ENCODE data around the gene COX6A2.

The COX6A2 gene

DNA sequence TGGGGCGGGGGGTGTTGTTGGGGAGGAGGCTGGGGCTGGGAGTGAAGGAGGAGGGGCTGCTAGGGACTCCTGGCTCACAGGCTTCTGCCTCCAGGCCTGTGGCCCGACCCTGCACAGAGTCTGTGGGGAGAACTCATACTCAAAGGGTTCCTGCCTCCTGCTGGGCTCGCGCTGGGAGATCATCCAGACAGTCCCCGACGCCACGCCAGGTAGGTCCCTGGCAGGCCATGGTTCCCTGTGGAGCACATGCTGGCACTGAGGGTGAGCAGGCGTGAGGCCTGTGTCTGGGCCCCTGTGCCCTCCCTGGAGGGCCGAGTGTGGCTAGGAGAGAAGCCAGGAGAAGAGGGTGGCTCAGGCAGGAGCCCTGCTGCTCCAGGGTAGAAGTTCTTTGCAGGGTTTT, 30.5 kb downstream of the COX6A2 start:
- Mint-ChIP-seq H3K4me3 (no peak overlapping the region), H3K27ac (no peak overlapping the region)

DNA sequence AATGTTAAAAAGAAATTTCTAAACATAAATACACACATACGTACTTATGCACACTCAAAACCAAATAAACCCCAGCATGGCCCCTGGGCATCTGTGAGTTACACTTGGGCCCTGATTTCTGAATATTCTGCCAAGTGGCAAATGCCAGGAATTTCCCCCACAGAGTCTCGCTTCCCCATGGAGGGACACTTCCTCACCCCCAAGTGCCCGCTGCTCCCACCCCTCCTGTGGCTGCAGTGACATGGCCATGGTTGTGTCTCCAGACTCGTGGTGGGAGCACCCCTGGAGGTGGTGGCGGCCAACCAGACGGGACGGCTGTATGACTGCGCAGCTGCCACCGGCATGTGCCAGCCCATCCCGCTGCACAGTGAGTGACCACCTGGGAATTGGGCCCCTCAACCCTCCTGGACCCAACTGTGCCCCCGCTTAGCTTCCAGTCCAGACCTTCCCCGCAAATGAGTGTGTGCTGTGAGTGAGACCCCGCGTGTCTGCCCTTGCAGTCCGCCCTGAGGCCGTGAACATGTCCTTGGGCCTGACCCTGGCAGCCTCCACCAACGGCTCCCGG, 31.0 kb downstream of the COX6A2 start:
- no peaks in the 10 kb centered on the region for H3K27me3 Mint-ChIP-seq (ENCODE audit: low read depth)
- H3K4me3 Mint-ChIP-seq: no peak overlapping the region
- H3K27ac Mint-ChIP-seq: no peak overlapping the region
- peaks cover 13% of the 10 kb centered on the region for H3K36me3 Mint-ChIP-seq (ENCODE audit: low read depth)
- H3K9me3 Mint-ChIP-seq: peaks cover 17% of the 10 kb centered on the region
- DNase-seq (ENCODE audit: low spot score): no peak
- H3K4me1 Mint-ChIP-seq (ENCODE audit: low read depth): peaks cover 16% of the 10 kb centered on the region

More for the DNA sequence above, 30.5 kb downstream of the COX6A2 start:
- Mint-ChIP-seq H3K36me3 (ENCODE audit: low read depth) (peaks cover 13% of the 10 kb centered on the region), H3K27me3 (ENCODE audit: low read depth) (no peaks in the 10 kb centered on the region), H3K9me3 (peaks cover 17% of the 10 kb centered on the region), H3K4me1 (ENCODE audit: low read depth) (peaks cover 19% of the 10 kb centered on the region)
- no peak for DNase-seq (ENCODE audit: low spot score)

DNA sequence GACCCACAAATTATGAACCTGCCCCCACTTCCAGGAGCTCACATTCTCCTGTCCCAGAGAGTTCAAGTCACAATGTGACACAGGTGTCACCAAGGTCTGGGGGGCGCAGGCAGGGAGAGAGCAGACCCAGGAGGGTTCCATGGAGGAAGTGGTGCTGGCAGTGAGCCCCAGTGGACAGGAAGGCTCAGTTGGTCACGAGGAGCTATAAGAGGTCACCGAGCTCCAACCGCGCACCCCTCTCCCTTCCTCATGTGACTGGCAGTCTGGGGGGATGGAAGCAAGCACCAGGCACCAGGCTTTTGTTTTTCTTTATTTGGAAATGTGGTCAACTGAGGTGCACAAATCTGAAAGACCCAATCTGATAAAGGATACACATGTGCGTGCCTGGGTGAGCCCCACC, 32.5 kb downstream of the COX6A2 start:
- Mint-ChIP-seq H3K27ac (no peak overlapping the region), H3K4me3 (no peak overlapping the region), H3K4me1 (ENCODE audit: low read depth) (peaks cover 9% of the 10 kb centered on the region), H3K36me3 (ENCODE audit: low read depth) (peaks cover 13% of the 10 kb centered on the region), H3K27me3 (ENCODE audit: low read depth) (no peaks in the 10 kb centered on the region), H3K9me3 (peaks cover 17% of the 10 kb centered on the region)
- DNase-seq (ENCODE audit: low spot score): no peak

DNA sequence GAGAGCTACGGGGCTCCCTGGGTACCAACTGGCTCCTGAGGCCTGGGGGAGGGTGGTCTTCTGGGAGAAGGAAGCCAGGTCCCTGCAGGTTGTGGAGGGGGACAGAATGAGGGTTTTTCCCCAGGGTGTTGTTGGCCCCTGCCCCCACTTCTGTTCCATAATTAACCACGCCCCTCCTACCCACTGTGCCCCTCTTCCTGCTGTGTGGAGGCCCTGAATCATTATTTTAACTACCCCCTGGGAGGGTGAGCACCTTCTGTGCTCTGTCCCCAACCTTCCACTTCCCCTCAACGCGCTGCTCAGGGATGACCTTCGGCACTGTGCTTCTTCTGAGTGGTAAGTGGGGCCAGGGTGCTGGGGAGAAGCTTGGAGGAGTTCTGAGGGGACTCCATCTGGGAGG, 35.1 kb downstream of the COX6A2 start, which contains the start of gene ITGAD:
Gene ITGAD (plus strand): TSS at position 280 of the 400 bp plus-strand sequence. CDS start 26 bp downstream, at position 306.
- Mint-ChIP-seq H3K36me3 (ENCODE audit: low read depth) (no peaks in the 10 kb centered on the region), H3K27me3 (ENCODE audit: low read depth) (no peaks in the 10 kb centered on the region), H3K4me1 (ENCODE audit: low read depth) (peaks cover 6% of the 10 kb centered on the region), H3K27ac (no peak within 1 kb of the TSS), H3K9me3 (no peaks in the 10 kb centered on the region), H3K4me3 (no peak within 1 kb of the TSS)
- no peak for DNase-seq (ENCODE audit: low spot score)

DNA sequence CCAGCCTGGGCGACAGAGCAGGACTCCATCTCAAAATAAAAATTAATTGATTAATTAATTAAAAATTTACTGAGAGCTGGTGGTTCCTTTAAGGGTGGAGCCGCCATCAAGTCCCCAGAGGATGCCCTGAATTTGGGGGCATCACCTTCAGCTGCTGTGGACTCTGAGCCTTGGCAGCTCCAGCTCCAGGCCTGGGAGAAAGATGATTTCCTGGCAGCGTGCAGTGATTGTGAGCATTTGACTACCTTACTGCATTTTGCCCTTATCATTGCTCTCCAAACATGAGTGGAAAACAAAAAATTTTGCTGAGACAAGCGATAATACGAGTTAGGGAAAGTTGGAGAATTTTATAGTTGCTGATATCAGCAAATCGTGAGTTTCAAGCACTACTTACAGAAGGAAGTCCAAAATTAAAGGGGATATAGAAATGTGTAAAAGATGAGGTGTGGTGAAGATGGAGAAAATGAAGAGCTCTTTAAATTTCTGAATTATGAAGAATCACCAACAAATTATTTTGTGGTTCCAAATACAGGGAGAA, 37.6 kb downstream of the COX6A2 start:
- H3K9me3 Mint-ChIP-seq: no peaks in the 10 kb centered on the region
- H3K4me1 Mint-ChIP-seq (ENCODE audit: low read depth): peaks cover 14% of the 10 kb centered on the region

DNA sequence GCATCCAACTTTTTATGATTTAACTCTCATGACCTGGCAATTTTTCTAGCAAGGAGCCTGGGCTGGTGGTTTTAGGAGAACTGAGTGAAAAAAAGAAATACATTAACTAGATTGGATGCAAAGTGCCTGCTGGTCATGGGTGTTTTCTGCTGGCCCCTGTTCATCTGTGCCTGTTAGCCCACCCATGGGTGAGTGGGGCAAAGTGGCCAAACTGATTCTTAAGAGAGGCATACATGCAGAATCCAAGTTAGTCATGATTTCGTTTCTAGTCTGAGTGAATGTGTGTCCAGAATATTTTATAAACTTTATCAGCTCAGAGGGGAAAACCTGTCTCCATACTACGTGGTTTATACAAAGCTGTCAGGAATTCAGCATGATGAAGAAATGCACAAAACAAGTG, 39.6 kb downstream of the COX6A2 start:
- no peaks in the 10 kb centered on the region for H3K27me3 Mint-ChIP-seq (ENCODE audit: low read depth)
- peaks cover 16% of the 10 kb centered on the region for H3K4me1 Mint-ChIP-seq (ENCODE audit: low read depth)
- H3K4me3 Mint-ChIP-seq: no peak overlapping the region
- H3K27ac Mint-ChIP-seq: no peak overlapping the region
- H3K9me3 Mint-ChIP-seq: no peaks in the 10 kb centered on the region
- H3K36me3 Mint-ChIP-seq (ENCODE audit: low read depth): no peaks in the 10 kb centered on the region
- no peak for DNase-seq (ENCODE audit: low spot score)

More for the DNA sequence above, 37.6 kb downstream of the COX6A2 start:
- no peak for DNase-seq (ENCODE audit: low spot score)
- Mint-ChIP-seq H3K27ac (no peak overlapping the region), H3K27me3 (ENCODE audit: low read depth) (no peaks in the 10 kb centered on the region), H3K4me3 (no peak overlapping the region), H3K36me3 (ENCODE audit: low read depth) (no peaks in the 10 kb centered on the region)

DNA sequence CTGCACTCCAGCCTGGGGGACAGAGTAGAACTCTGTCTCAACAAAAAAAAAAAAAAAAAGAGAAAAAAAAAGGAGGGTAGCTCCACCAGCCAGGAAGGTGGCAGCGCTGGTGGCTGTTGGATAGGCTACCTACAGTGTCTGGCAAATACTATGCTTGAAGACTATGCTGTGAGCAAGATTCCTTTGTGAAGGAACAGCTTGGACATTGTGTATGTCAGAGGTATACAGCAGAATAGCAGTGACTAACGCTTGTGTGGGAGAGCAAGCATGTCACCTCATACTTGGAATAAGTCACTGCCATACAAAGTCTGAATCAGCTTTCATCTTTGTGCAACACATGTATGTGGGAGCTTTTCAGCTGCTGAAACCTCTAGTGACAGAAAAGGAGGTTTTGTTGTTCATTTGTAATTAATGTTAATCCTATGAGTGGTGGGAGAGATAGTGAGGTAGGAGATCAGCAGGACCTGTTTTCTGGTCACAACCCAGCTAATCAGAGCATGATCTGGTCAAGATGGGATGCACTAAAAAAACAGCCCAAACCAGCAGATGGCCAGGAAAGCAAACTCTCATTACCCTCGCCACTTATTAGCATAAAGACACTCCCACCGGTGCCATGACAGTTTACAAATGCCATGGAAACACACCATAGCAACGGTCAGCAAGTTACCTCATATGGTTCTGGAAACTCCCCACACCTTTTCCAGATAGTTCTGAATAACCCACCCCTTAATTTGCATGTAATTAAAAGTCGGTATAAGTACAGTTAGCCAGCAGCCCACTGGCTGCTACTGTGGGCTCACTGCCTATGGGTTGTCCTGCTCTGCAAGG, 41.8 kb downstream of the COX6A2 start:
- H3K4me3 Mint-ChIP-seq: no peak overlapping the region
- no peak overlapping the region for H3K27ac Mint-ChIP-seq
- peaks cover 4% of the 10 kb centered on the region for H3K36me3 Mint-ChIP-seq (ENCODE audit: low read depth)
- peaks cover 16% of the 10 kb centered on the region for H3K4me1 Mint-ChIP-seq (ENCODE audit: low read depth)
- H3K9me3 Mint-ChIP-seq: no peaks in the 10 kb centered on the region
- peak; percentile 62 for DNase-seq (ENCODE audit: low spot score)
- H3K27me3 Mint-ChIP-seq (ENCODE audit: low read depth): no peaks in the 10 kb centered on the region

DNA sequence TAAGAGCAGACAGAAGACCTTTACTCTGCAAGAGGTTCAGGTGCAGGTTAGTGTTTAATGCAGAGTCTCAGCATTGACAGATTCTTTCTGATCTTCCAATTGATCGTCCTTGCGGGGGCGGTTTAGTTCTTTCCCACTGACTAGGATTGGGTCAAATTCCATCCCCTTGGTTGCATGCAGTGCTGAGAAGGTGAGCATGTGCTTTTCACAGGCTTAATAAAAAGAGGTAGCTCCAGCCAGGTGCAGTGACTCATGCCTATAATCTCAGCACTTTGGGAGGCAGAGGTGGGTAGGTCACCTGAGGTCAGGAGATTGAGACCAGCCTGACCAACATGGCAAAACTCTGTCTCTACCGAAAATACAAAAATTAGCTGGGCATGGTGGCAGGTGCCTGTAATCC, 42.5 kb downstream of the COX6A2 start:
- no peak for DNase-seq (ENCODE audit: low spot score)
- no peaks in the 10 kb centered on the region for H3K9me3 Mint-ChIP-seq
- no peaks in the 10 kb centered on the region for H3K27me3 Mint-ChIP-seq (ENCODE audit: low read depth)
- no peak overlapping the region for H3K4me3 Mint-ChIP-seq
- H3K36me3 Mint-ChIP-seq (ENCODE audit: low read depth): peaks cover 4% of the 10 kb centered on the region
- H3K4me1 Mint-ChIP-seq (ENCODE audit: low read depth): peaks cover 16% of the 10 kb centered on the region
- no peak overlapping the region for H3K27ac Mint-ChIP-seq

DNA sequence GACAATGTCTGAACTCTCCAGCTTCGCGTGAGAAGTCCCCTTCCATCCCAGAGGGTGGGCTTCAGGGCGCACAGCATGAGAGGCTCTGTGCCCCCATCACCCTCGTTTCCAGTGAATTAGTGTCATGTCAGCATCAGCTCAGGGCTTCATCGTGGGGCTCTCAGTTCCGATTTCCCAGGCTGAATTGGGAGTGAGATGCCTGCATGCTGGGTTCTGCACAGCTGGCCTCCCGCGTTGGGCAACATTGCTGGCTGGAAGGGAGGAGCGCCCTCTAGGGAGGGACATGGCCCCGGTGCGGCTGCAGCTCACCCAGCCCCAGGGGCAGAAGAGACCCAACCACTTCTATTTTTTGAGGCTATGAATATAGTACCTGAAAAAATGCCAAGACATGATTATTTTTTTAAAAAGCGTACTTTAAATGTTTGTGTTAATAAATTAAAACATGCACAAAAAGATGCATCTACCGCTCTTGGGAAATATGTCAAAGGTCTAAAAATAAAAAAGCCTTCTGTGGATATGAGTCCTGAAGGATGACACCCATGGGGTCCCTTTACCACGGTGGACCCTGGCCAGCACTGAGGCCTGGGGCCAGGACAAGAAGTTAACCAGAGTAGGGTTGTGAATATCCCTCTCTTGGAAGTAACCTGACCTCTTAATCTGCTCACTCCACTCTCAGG, 45.5 kb downstream of the COX6A2 start:
- DNase-seq (ENCODE audit: low spot score): peak; percentile 57
- Mint-ChIP-seq H3K4me1 (ENCODE audit: low read depth) (peaks cover 14% of the 10 kb centered on the region), H3K36me3 (ENCODE audit: low read depth) (peaks cover 8% of the 10 kb centered on the region), H3K9me3 (no peaks in the 10 kb centered on the region), H3K27ac (no peak overlapping the region), H3K27me3 (ENCODE audit: low read depth) (no peaks in the 10 kb centered on the region), H3K4me3 (no peak overlapping the region)

DNA sequence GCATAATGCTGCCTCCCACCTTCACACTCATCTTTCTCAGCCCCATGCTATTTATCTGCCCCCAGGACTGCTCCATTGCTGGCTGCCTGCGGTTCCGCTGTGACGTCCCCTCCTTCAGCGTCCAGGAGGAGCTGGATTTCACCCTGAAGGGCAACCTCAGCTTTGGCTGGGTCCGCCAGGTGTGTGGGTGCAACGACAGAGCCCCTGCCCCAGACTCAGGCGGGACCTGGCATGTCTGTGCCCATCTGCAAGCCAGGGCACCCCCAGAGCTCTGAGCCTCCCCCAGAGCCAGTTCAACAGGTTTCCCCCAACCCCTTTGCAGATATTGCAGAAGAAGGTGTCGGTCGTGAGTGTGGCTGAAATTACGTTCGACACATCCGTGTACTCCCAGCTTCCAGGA, 48.0 kb downstream of the COX6A2 start:
- Mint-ChIP-seq H3K4me1 (ENCODE audit: low read depth) (peaks cover 2% of the 10 kb centered on the region), H3K9me3 (peaks cover 2% of the 10 kb centered on the region), H3K36me3 (ENCODE audit: low read depth) (peaks cover 16% of the 10 kb centered on the region), H3K27ac (peak overlapping the region; percentile 31), H3K27me3 (ENCODE audit: low read depth) (no peaks in the 10 kb centered on the region), H3K4me3 (no peak overlapping the region)
- no peak for DNase-seq (ENCODE audit: low spot score)

All from T-helper 2 cell treated with Interferon-gamma antibody and Interleukin-4, amounts not matched to agents 5 μg/mL and 100 μg/mL, for 36 hours (primary cell).